ENCODE results near the gene DNM2.

DNM2 gene

DNA sequence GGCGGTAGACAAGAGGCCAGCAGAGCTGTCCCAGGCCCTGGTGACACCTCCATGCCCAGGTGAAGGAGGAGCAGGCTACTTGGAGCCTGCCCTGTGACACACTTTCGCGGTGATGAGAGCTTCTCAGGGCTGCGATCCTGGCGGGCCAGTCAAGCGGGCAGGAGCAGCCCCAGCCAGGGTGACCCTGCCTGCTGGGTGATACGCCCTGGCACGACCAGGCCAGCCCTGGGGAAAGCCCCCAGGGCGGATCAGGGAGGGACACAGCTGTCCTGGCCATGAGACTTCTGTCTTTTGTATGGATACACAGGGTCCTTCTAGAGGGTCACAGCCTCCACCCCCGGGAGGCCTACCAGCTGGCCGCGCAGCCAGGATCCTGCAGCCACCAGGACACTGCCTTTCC lies 13.1 kb downstream of the DNM2 start:
- H4K5ac ChIP-seq (ENCODE audit: low read length): no peak overlapping the region
- no peak overlapping the region for H3K9ac ChIP-seq (ENCODE audit: low read length)
- H3K79me2 ChIP-seq (ENCODE audit: control insufficient read depth, insufficient read depth, low read length): peaks cover 47% of the 10 kb centered on the region
- H2AK5ac ChIP-seq (ENCODE audit: low read length): no peak overlapping the region
- H3K18ac ChIP-seq (ENCODE audit: low read length): no peak overlapping the region
- no peak overlapping the region for H2BK120ac ChIP-seq (ENCODE audit: low read depth, low read length)
- WGBS (ENCODE audit: extremely low coverage, insufficient coverage, low lambda C conversion rate): no CpG with 5 or more reads among the region's 12 CpGs
- no peak for DNase-seq
- H3K4me1 ChIP-seq (ENCODE audit: control insufficient read depth, low read depth, low read length): no peaks in the 10 kb centered on the region
- H3K4me2 ChIP-seq (ENCODE audit: low read length): no peak overlapping the region
- no peak overlapping the region for H3K4ac ChIP-seq (ENCODE audit: low read depth, low read length)
- no peak overlapping the region for H2BK5ac ChIP-seq (ENCODE audit: low read length)
- no peak overlapping the region for H3K23ac ChIP-seq (ENCODE audit: low read length)
- H4K8ac ChIP-seq (ENCODE audit: low read depth, low read length): no peak overlapping the region
- no peak overlapping the region for H3K4me3 ChIP-seq (ENCODE audit: low read length)
- no peaks in the 10 kb centered on the region for H3K27me3 ChIP-seq (ENCODE audit: insufficient read depth, low read length, poor library complexity)
- no peaks in the 10 kb centered on the region for H3K36me3 ChIP-seq (ENCODE audit: control insufficient read depth, insufficient read depth, low read length)
- H3K56ac ChIP-seq (ENCODE audit: low read length): no peak overlapping the region
- no peak overlapping the region for H2BK15ac ChIP-seq (replicated peaks; ENCODE audit: low read depth)
- no peak overlapping the region for H3K27ac ChIP-seq (ENCODE audit: low read depth, low read length)
- peaks cover 21% of the 10 kb centered on the region for H3K79me1 ChIP-seq (ENCODE audit: low read length)

DNA sequence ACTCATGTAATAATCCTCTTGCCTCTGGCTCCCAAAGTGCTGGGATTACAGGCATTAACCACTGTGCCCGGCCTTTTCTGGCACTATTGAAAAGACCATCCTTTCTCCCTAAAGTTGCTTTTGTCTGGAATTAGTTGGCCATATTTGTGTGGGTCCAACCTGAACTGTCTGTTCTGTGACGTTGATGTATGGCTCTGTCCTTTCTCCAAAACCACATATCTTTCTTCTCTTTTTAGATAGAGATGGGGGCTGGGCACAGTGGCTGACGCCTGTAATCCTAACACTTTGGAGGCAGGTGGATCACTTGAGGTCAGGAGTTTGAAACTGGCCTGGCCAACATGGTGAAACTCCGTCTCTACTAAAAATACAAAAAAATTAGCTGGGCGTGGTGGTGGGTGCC lies 17.9 kb downstream of the DNM2 start:
- Histone ChIP-seq H3K4me3 (ENCODE audit: low read length) (no peak overlapping the region), H3K27ac (ENCODE audit: low read depth, low read length) (no peak overlapping the region)
- WGBS (ENCODE audit: extremely low coverage, insufficient coverage, low lambda C conversion rate): no CpG with 5 or more reads among the region's 5 CpGs

DNA sequence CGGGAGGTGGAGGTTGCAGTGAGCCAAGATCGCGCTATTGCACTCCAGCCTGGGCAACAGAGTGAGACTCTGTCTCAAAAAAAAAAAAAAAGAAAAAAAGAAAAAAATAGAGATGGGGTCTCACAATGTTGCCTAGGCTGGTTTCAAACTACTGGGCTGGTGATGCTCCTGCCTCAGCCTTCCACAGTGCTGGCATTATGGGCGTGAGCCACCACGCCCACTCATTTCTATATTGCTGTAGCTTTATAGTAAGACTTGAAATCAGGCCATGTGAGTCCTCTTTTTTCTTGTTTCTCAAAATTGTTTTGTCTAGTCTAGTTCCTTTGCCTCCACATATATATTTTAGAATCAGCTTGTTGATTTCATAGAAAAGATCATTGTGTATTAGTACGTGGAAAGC lies 18.3 kb downstream of the DNM2 start:
- no peak for DNase-seq
- no CpG with 5 or more reads among the region's 6 CpGs for WGBS (ENCODE audit: extremely low coverage, insufficient coverage, low lambda C conversion rate)

More for the DNA sequence above, 17.9 kb downstream of the DNM2 start:
- Histone ChIP-seq H2AK5ac (ENCODE audit: low read length) (no peak overlapping the region), H3K4ac (ENCODE audit: low read depth, low read length) (no peak overlapping the region), H4K5ac (ENCODE audit: low read length) (no peak overlapping the region), H2BK15ac (replicated peaks; ENCODE audit: low read depth) (no peak overlapping the region), H4K8ac (ENCODE audit: low read depth, low read length) (no peak overlapping the region), H3K23ac (ENCODE audit: low read length) (no peak overlapping the region), H3K18ac (ENCODE audit: low read length) (no peak overlapping the region), H3K9ac (ENCODE audit: low read length) (no peak overlapping the region), H3K36me3 (ENCODE audit: control insufficient read depth, insufficient read depth, low read length) (no peaks in the 10 kb centered on the region), H3K79me1 (ENCODE audit: low read length) (peaks cover 6% of the 10 kb centered on the region), H3K4me2 (ENCODE audit: low read length) (no peak overlapping the region), H3K4me1 (ENCODE audit: control insufficient read depth, low read depth, low read length) (no peaks in the 10 kb centered on the region), H2BK120ac (ENCODE audit: low read depth, low read length) (no peak overlapping the region), H2BK5ac (ENCODE audit: low read length) (no peak overlapping the region), H3K79me2 (ENCODE audit: control insufficient read depth, insufficient read depth, low read length) (peaks cover 19% of the 10 kb centered on the region), H3K56ac (ENCODE audit: low read length) (no peak overlapping the region), H3K27me3 (ENCODE audit: insufficient read depth, low read length, poor library complexity) (no peaks in the 10 kb centered on the region)
- no peak for DNase-seq

DNA sequence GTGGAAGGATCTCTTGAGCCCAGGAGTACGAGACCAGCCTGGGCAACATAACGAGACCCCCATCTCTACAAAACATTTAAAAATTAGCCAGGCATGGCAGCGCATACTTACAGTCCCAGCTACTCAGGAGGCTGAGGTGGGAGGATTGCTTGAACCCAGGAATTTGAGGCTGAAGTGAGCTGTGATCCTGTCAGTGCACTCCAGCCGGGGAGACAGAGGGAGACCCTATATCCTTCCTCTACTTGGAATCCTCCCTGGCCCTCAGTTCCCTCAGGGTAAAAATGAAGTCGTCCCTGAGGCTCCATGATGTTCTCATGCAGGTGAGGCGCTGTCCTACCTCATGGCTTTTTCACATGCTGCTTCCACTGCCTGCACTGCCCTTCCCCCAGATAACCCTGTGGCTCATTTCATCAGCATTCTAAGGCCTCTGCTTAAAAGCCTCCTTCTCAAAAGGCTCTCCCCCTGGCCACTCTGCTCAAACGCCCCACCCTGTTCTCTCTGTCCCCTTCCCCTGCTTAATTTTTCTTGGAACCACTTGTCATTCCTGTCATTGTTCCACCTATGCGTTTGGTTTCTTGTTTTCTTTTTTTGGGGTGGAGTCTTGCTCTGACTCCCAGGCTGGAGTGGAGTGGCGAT lies 19.2 kb downstream of the DNM2 start:
- no peak overlapping the region for H3K4me3 ChIP-seq (ENCODE audit: low read length)
- H4K5ac ChIP-seq (ENCODE audit: low read length): no peak overlapping the region
- H3K79me2 ChIP-seq (ENCODE audit: control insufficient read depth, insufficient read depth, low read length): peaks cover 19% of the 10 kb centered on the region
- no peak overlapping the region for H3K27ac ChIP-seq (ENCODE audit: low read depth, low read length)
- H2AK5ac ChIP-seq (ENCODE audit: low read length): no peak overlapping the region
- no peaks in the 10 kb centered on the region for H3K27me3 ChIP-seq (ENCODE audit: insufficient read depth, low read length, poor library complexity)
- no peak overlapping the region for H3K56ac ChIP-seq (ENCODE audit: low read length)
- DNase-seq: peak; percentile 84
- H2BK120ac ChIP-seq (ENCODE audit: low read depth, low read length): no peak overlapping the region
- H2BK15ac ChIP-seq (replicated peaks; ENCODE audit: low read depth): no peak overlapping the region
- no peaks in the 10 kb centered on the region for H3K36me3 ChIP-seq (ENCODE audit: control insufficient read depth, insufficient read depth, low read length)
- H3K4me2 ChIP-seq (ENCODE audit: low read length): no peak overlapping the region
- no peak overlapping the region for H3K9ac ChIP-seq (ENCODE audit: low read length)
- H3K18ac ChIP-seq (ENCODE audit: low read length): no peak overlapping the region
- no peak overlapping the region for H3K4ac ChIP-seq (ENCODE audit: low read depth, low read length)
- no peak overlapping the region for H4K8ac ChIP-seq (ENCODE audit: low read depth, low read length)
- WGBS (ENCODE audit: extremely low coverage, insufficient coverage, low lambda C conversion rate): no CpG with 5 or more reads among the region's 9 CpGs
- no peak overlapping the region for H2BK5ac ChIP-seq (ENCODE audit: low read length)
- no peak overlapping the region for H3K23ac ChIP-seq (ENCODE audit: low read length)
- no peaks in the 10 kb centered on the region for H3K4me1 ChIP-seq (ENCODE audit: control insufficient read depth, low read depth, low read length)
- H3K79me1 ChIP-seq (ENCODE audit: low read length): peaks cover 5% of the 10 kb centered on the region

More for the DNA sequence above, 18.3 kb downstream of the DNM2 start:
- H3K4ac ChIP-seq (ENCODE audit: low read depth, low read length): no peak overlapping the region
- no peak overlapping the region for H3K4me3 ChIP-seq (ENCODE audit: low read length)
- H2BK5ac ChIP-seq (ENCODE audit: low read length): no peak overlapping the region
- no peak overlapping the region for H3K9ac ChIP-seq (ENCODE audit: low read length)
- peaks cover 6% of the 10 kb centered on the region for H3K79me1 ChIP-seq (ENCODE audit: low read length)
- H3K27ac ChIP-seq (ENCODE audit: low read depth, low read length): no peak overlapping the region
- H4K5ac ChIP-seq (ENCODE audit: low read length): no peak overlapping the region
- peaks cover 18% of the 10 kb centered on the region for H3K79me2 ChIP-seq (ENCODE audit: control insufficient read depth, insufficient read depth, low read length)
- no peak overlapping the region for H2BK15ac ChIP-seq (replicated peaks; ENCODE audit: low read depth)
- H2BK120ac ChIP-seq (ENCODE audit: low read depth, low read length): no peak overlapping the region
- H3K36me3 ChIP-seq (ENCODE audit: control insufficient read depth, insufficient read depth, low read length): no peaks in the 10 kb centered on the region
- H3K56ac ChIP-seq (ENCODE audit: low read length): no peak overlapping the region
- H3K27me3 ChIP-seq (ENCODE audit: insufficient read depth, low read length, poor library complexity): no peaks in the 10 kb centered on the region
- no peak overlapping the region for H2AK5ac ChIP-seq (ENCODE audit: low read length)
- no peaks in the 10 kb centered on the region for H3K4me1 ChIP-seq (ENCODE audit: control insufficient read depth, low read depth, low read length)
- no peak overlapping the region for H4K8ac ChIP-seq (ENCODE audit: low read depth, low read length)
- H3K18ac ChIP-seq (ENCODE audit: low read length): no peak overlapping the region
- H3K4me2 ChIP-seq (ENCODE audit: low read length): no peak overlapping the region
- H3K23ac ChIP-seq (ENCODE audit: low read length): no peak overlapping the region

DNA sequence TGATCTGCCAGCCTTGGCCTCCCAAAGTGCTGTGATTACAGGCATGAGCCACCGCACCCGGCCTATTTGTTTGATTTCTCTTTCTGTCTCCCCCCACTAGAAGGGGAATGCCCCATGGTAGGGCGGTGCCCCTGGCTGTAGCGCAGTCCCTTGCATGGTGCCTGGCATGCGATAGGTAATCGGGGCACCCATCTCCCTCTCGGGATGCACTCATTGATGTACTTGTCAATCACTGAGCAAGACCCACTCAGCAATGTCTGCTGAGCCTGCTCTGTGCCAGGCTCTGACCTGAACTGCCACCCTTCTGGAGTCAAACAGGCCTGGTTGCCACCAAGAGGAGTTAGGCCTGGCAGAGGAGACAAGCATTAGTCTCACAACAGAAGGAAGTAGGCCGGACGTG lies 19.8 kb downstream of the DNM2 start:
- Histone ChIP-seq H3K18ac (ENCODE audit: low read length) (no peak overlapping the region), H2BK120ac (ENCODE audit: low read depth, low read length) (no peak overlapping the region), H3K27ac (ENCODE audit: low read depth, low read length) (no peak overlapping the region), H3K79me2 (ENCODE audit: control insufficient read depth, insufficient read depth, low read length) (peaks cover 26% of the 10 kb centered on the region), H4K5ac (ENCODE audit: low read length) (no peak overlapping the region), H3K4ac (ENCODE audit: low read depth, low read length) (no peak overlapping the region), H2BK15ac (replicated peaks; ENCODE audit: low read depth) (no peak overlapping the region), H3K79me1 (ENCODE audit: low read length) (peaks cover 10% of the 10 kb centered on the region), H3K27me3 (ENCODE audit: insufficient read depth, low read length, poor library complexity) (no peaks in the 10 kb centered on the region), H2AK5ac (ENCODE audit: low read length) (no peak overlapping the region), H3K36me3 (ENCODE audit: control insufficient read depth, insufficient read depth, low read length) (no peaks in the 10 kb centered on the region), H3K23ac (ENCODE audit: low read length) (peak overlapping the region; percentile 45), H4K8ac (ENCODE audit: low read depth, low read length) (no peak overlapping the region), H3K9ac (ENCODE audit: low read length) (no peak overlapping the region), H3K4me3 (ENCODE audit: low read length) (no peak overlapping the region), H2BK5ac (ENCODE audit: low read length) (no peak overlapping the region), H3K56ac (ENCODE audit: low read length) (no peak overlapping the region), H3K4me1 (ENCODE audit: control insufficient read depth, low read depth, low read length) (no peaks in the 10 kb centered on the region), H3K4me2 (ENCODE audit: low read length) (no peak overlapping the region)
- DNase-seq: no peak
- WGBS (ENCODE audit: extremely low coverage, insufficient coverage, low lambda C conversion rate): no CpG with 5 or more reads among the region's 9 CpGs

DNA sequence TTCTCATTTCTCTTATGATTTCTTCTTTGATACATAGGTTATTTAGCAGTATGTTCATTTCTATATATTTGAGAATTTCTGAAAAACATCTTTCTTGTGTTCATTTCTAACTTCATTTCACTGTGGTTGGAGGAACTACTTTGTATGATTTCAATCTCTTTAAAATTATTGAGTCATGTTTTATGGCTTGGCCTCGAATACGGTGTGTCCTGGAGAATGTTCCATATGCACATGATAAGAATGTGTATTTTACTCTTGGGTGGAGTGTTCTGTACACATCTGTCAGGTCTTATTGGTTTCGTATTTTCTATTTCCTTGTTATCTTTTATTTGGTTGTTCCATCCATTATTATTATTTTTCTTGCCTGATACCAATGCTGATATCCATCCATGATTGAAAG lies 22.9 kb downstream of the DNM2 start:
- Histone ChIP-seq H2AK5ac (ENCODE audit: low read length) (no peak overlapping the region), H3K4me2 (ENCODE audit: low read length) (no peak overlapping the region), H3K27ac (ENCODE audit: low read depth, low read length) (no peak overlapping the region), H3K4me3 (ENCODE audit: low read length) (no peak overlapping the region), H2BK5ac (ENCODE audit: low read length) (no peak overlapping the region), H3K23ac (ENCODE audit: low read length) (no peak overlapping the region), H3K9ac (ENCODE audit: low read length) (no peak overlapping the region), H4K8ac (ENCODE audit: low read depth, low read length) (no peak overlapping the region), H3K36me3 (ENCODE audit: control insufficient read depth, insufficient read depth, low read length) (no peaks in the 10 kb centered on the region), H3K79me1 (ENCODE audit: low read length) (peaks cover 23% of the 10 kb centered on the region), H2BK15ac (replicated peaks; ENCODE audit: low read depth) (no peak overlapping the region), H3K79me2 (ENCODE audit: control insufficient read depth, insufficient read depth, low read length) (peaks cover 41% of the 10 kb centered on the region), H3K4ac (ENCODE audit: low read depth, low read length) (no peak overlapping the region), H3K18ac (ENCODE audit: low read length) (no peak overlapping the region), H3K56ac (ENCODE audit: low read length) (no peak overlapping the region), H3K27me3 (ENCODE audit: insufficient read depth, low read length, poor library complexity) (no peaks in the 10 kb centered on the region), H2BK120ac (ENCODE audit: low read depth, low read length) (no peak overlapping the region), H3K4me1 (ENCODE audit: control insufficient read depth, low read depth, low read length) (no peaks in the 10 kb centered on the region), H4K5ac (ENCODE audit: low read length) (no peak overlapping the region)
- no CpG with 5 or more reads among the region's 3 CpGs for WGBS (ENCODE audit: extremely low coverage, insufficient coverage, low lambda C conversion rate)
- DNase-seq: no peak

All from mesendoderm (in vitro differentiated cells).